Globus pallidus (tissue), 1 donor: ENCODE results near the gene FNIP1.
"Not testable (repeated sequence)": the region's sequence is repeated elsewhere in the genome, so short reads cannot be mapped to it uniquely, and the experiment has no call there.

Experiments used
- DNase-seq: peaks from one replicate; pipeline ENCODE4 v3.0.0-alpha.2; 2015; ENCODE audit warnings: low spot score

Gene FNIP1

GRCh38 chr5:131684051-131684450 is 112.8 kb downstream of the FNIP1 start:
- DNase-seq = no peak

- DNase-seq = no peak
Measured at GRCh38 chr5:131682826-131683225, 114.0 kb downstream of the FNIP1 start.

GRCh38 chr5:131682175-131682574 is 114.6 kb downstream of the FNIP1 start:
- no peak for DNase-seq

- no peak for DNase-seq
Measured at GRCh38 chr5:131679911-131680310, 116.9 kb downstream of the FNIP1 start.

- not testable (repeated sequence) for DNase-seq
Measured at GRCh38 chr5:131678273-131678672, 118.5 kb downstream of the FNIP1 start.

GRCh38 chr5:131677115-131677514 is 119.7 kb downstream of the FNIP1 start:
- no peak for DNase-seq

- peak; percentile 18 for DNase-seq
Measured at GRCh38 chr5:131672776-131673175, 124.0 kb downstream of the FNIP1 start.

GRCh38 chr5:131671994-131672655 is 124.7 kb downstream of the FNIP1 start:
- peak; percentile 87 for DNase-seq

- peak; percentile 25 for DNase-seq
Measured at GRCh38 chr5:131671409-131671808, 125.4 kb downstream of the FNIP1 start.

GRCh38 chr5:131664929-131665328 is 131.9 kb downstream of the FNIP1 start:
- DNase-seq = no peak

- DNase-seq = no peak
Measured at GRCh38 chr5:131661933-131662332, 134.9 kb downstream of the FNIP1 start.

GRCh38 chr5:131659841-131660240 is 137.0 kb downstream of the FNIP1 start:
- no peak for DNase-seq

GRCh38 chr5:131659290-131659689 is 137.5 kb downstream of the FNIP1 start:
- no peak for DNase-seq

GRCh38 chr5:131654776-131655175 is 142.0 kb downstream of the FNIP1 start:
- DNase-seq = no peak

- DNase-seq = no peak
Measured at GRCh38 chr5:131654309-131654708, 142.5 kb downstream of the FNIP1 start.

GRCh38 chr5:131649161-131649560 is 147.7 kb downstream of the FNIP1 start:
- DNase-seq = no peak

GRCh38 chr5:131647048-131647769 is 149.6 kb downstream of the FNIP1 start:
- DNase-seq = no peak

- DNase-seq = no peak
Measured at GRCh38 chr5:131644822-131645221, 152.0 kb downstream of the FNIP1 start.

- DNase-seq = no peak
Measured at GRCh38 chr5:131644370-131644769, 152.4 kb downstream of the FNIP1 start.

- DNase-seq = no peak
Measured at GRCh38 chr5:131641494-131641893, 155.3 kb downstream of the FNIP1 start.

GRCh38 chr5:131640043-131640856 is 156.6 kb downstream of the FNIP1 start:
- DNase-seq = no peak

GRCh38 chr5:131639148-131639547 is 157.7 kb downstream of the FNIP1 start:
- DNase-seq = no peak

GRCh38 chr5:131637694-131638093 is 159.1 kb downstream of the FNIP1 start:
- no peak for DNase-seq
